Mesenchymal stem cell (in vitro differentiated cells and primary cell): ENCODE data around the gene FKBP2.

Experiments used
- DNase-seq: peaks from one replicate; pipeline ENCODE4 v3.0.0-alpha.2; 2013
- H2AFZ ChIP-seq: one replicate; pipeline ENCODE4 v1.6.1; 2013; ENCODE audit warnings: low read depth, mild to moderate bottlenecking, control low read depth, inconsistent platforms, low read length, moderate library complexity
- H2AK5ac ChIP-seq: 2 replicates; pipeline ENCODE4 v1.6.1; 2013; ENCODE audit warnings: low read length, moderate library complexity, mild to moderate bottlenecking, inconsistent platforms; ENCODE audit not compliant: severe bottlenecking
- H2BK120ac ChIP-seq: one replicate; pipeline ENCODE4 v1.6.1; 2013; ENCODE audit warnings: low read depth, mild to moderate bottlenecking, inconsistent platforms, low read length, moderate library complexity
- H2BK12ac ChIP-seq, 2 experiments: one replicate each; pipeline ENCODE4 v1.6.1; 2013; ENCODE audit warnings: inconsistent platforms in 2 of 2, low read length in 2 of 2, mild to moderate bottlenecking in 2 of 2, moderate library complexity in 2 of 2, control low read depth in 1 of 2
- H2BK15ac ChIP-seq: one replicate; pipeline ENCODE4 v1.6.1; 2013; ENCODE audit warnings: mild to moderate bottlenecking, low read depth, inconsistent platforms; ENCODE audit not compliant: poor library complexity, severe bottlenecking
- H2BK5ac ChIP-seq: 2 replicates; pipeline ENCODE4 v1.6.1; 2013; ENCODE audit warnings: low read depth, mild to moderate bottlenecking, low read length, control low read depth, inconsistent platforms; ENCODE audit not compliant: poor library complexity, severe bottlenecking
- H3K14ac ChIP-seq, 2 experiments: one replicate each; pipeline ENCODE4 v1.6.1; 2013; ENCODE audit warnings: inconsistent platforms in 2 of 2, low read length in 2 of 2, control low read depth in 1 of 2, mild to moderate bottlenecking in 1 of 2, moderate library complexity in 1 of 2
- H3K18ac ChIP-seq, 2 experiments: one replicate each; pipeline ENCODE4 v1.6.1; 2013; ENCODE audit warnings: inconsistent platforms in 2 of 2, low read length in 2 of 2, control low read depth in 1 of 2, low read depth in 1 of 2, mild to moderate bottlenecking in 1 of 2
- H3K23ac ChIP-seq, 2 experiments: one replicate each; pipeline ENCODE4 v1.6.1; 2013; ENCODE audit warnings: inconsistent platforms in 2 of 2, low read length in 2 of 2, mild to moderate bottlenecking in 2 of 2, moderate library complexity in 2 of 2, control low read depth in 1 of 2
- H3K27ac ChIP-seq: 2 replicates; pipeline ENCODE4 v1.5.1; 2013; ENCODE audit warnings: mild to moderate bottlenecking, moderate library complexity, low read length, control low read depth, inconsistent platforms; ENCODE audit not compliant: poor library complexity, severe bottlenecking
- H3K27me3 ChIP-seq, 2 experiments: 2 replicates each; pipeline versions ENCODE4 v1.6.1 to v1.7.0; 2013; ENCODE audit warnings: low read length in 2 of 2, mild to moderate bottlenecking in 2 of 2, moderate library complexity in 2 of 2, control low read depth in 1 of 2, inconsistent platforms in 1 of 2; ENCODE audit not compliant: control insufficient read depth in 1 of 2, insufficient read depth in 1 of 2
- H3K36me3 ChIP-seq, 2 experiments: 2 replicates each; pipeline versions ENCODE4 v1.6.1 to v1.7.0; 2013; ENCODE audit warnings: low read length in 2 of 2, control low read depth in 1 of 2, inconsistent platforms in 1 of 2, low read depth in 1 of 2, mild to moderate bottlenecking in 1 of 2; ENCODE audit not compliant: insufficient read depth in 2 of 2, control insufficient read depth in 1 of 2
- H3K4ac ChIP-seq, 2 experiments: one replicate each; pipeline ENCODE4 v1.6.1; 2013; ENCODE audit warnings: inconsistent platforms in 2 of 2, low read length in 2 of 2, mild to moderate bottlenecking in 2 of 2, moderate library complexity in 2 of 2, control low read depth in 1 of 2, low read depth in 1 of 2
- H3K4me1 ChIP-seq: 2 replicates; pipeline ENCODE4 v1.6.1; 2013; ENCODE audit warnings: low read depth, low read length, control low read depth; ENCODE audit not compliant: control insufficient read depth, insufficient read depth
- H3K4me2 ChIP-seq: 2 replicates; pipeline ENCODE4 v1.6.1; 2013; ENCODE audit warnings: low read length, mild to moderate bottlenecking, inconsistent platforms; ENCODE audit not compliant: poor library complexity, severe bottlenecking
- H3K4me3 ChIP-seq, 2 experiments: 2 replicates each; pipeline versions ENCODE4 v1.5.1 to v1.7.0; 2013; ENCODE audit warnings: low read length in 2 of 2, mild to moderate bottlenecking in 2 of 2, control low read depth in 1 of 2, low read depth in 1 of 2; ENCODE audit not compliant: insufficient read depth in 1 of 2
- H3K79me1 ChIP-seq: replicated peaks from 2 replicates; pipeline ENCODE4 v1.6.1; 2013; ENCODE audit warnings: mild to moderate bottlenecking, control low read depth, low read length, inconsistent platforms; ENCODE audit not compliant: poor library complexity, severe bottlenecking
- H3K9ac ChIP-seq: 2 replicates; pipeline ENCODE4 v1.7.0; 2013; ENCODE audit warnings: mild to moderate bottlenecking, low read length, moderate library complexity
- H3K9me3 ChIP-seq: 2 replicates; pipeline ENCODE4 v1.7.0; 2013; ENCODE audit warnings: mild to moderate bottlenecking, low read length; ENCODE audit not compliant: control insufficient read depth
- H4K8ac ChIP-seq: one replicate; pipeline ENCODE4 v1.6.1; 2013; ENCODE audit warnings: inconsistent platforms, mild to moderate bottlenecking, low read length, moderate library complexity
- H4K91ac ChIP-seq: one replicate; pipeline ENCODE4 v1.6.1; 2013; ENCODE audit warnings: mild to moderate bottlenecking, low read length, inconsistent platforms
- WGBS: methylation state at CpG from one replicate; pipeline ENCODE4 v1.1.7; 2013; ENCODE audit warnings: mixed read lengths; 5-methylcytosine and 5-hydroxymethylcytosine counted together

Gene FKBP2

DNA sequence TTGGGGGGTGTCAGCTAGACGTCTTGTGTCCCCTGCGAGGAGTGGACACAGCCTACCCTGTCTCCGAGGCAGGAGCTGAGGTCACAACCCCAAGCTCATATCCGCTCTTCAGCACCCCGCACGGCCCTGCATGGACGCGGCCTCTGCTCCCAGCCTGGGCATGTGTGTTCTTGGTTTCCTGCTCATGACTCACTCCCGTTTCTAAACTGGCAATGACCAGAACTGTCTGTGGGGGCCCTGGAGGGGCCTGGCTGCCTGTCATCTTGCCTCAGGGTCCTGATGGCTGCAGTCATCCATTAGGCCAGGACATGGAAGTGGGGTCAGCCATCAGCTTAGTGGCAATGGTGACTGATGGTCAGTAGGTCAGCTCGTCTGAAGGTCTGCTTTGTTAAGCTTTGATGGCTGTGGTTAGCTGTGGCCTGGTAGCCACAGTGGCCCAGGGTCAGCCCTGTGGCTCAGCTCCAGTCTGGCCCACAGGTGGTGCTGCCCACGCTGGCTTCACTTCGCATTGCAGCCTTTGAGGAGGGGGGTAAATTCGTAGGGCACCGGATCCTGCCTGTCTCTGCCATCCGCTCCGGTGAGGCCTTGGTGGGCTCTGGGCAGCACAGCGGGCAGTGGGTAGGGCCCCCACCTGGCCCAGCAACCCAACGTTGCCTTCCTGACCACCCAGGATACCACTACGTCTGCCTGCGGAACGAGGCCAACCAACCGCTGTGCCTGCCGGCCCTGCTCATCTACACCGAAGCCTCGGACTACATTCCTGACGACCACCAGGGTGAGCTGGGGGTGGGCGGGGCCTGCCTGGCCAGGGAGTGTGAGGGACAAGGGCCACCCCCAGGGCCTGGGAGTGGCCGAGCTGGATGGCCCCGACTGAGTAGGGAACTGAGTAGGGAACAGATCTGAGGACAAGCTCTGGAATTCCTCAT, 22.4 kb downstream of the FKBP2 start:
- 58% methylated on average over 28 of the region's 29 CpGs for WGBS
- H3K4me1 ChIP-seq = peaks cover 30% of the 10 kb centered on the region

DNA sequence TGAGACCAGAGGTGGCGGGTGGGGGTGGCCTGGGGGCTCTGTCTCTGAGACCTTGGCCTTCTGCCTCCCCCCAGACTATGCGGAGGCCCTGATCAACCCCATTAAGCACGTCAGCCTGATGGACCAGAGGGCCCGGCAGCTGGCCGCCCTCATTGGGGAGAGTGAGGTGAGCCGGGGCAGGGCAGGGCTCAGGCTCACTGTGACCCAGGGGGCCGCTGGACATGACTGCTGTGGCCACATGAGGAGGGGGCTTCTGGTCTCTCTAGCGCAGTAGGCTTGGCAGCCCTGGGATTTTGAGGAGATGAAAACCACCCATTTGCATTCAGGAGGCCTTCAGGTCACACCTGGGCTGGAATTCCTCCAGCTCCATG, 23.0 kb downstream of the FKBP2 start:
- Histone ChIP-seq H3K27me3 (no peaks in the 10 kb centered on the region), H3K36me3 (peaks cover 69 to 93% of the 10 kb centered on the region in 2 experiments), H4K91ac (peak overlapping the region; percentile 28), H3K4me1 (peaks cover 36% of the 10 kb centered on the region), H2BK5ac (no peak overlapping the region), H3K4me3 (no peak overlapping the region), H2BK12ac (peak overlapping the region in 1 of 2 experiments; percentile 32), H2BK120ac (no peak overlapping the region), H3K9me3 (no peaks in the 10 kb centered on the region), H3K4ac (no peak overlapping the region), H3K4me2 (no peak overlapping the region), H3K9ac (no peak overlapping the region), H3K23ac (no peak overlapping the region), H3K14ac (no peak overlapping the region), H2AK5ac (no peak overlapping the region), H3K79me1 (peaks cover 16% of the 10 kb centered on the region), H3K27ac (no peak overlapping the region), H2AFZ (no peak overlapping the region), H4K8ac (no peak overlapping the region), H2BK15ac (peak overlapping the region; percentile 12), H3K18ac (no peak overlapping the region)
- DNase-seq = no peak
- 96% methylated on average over 8 of the region's 8 CpGs for WGBS

More for the DNA sequence above, 22.4 kb downstream of the FKBP2 start:
- Histone ChIP-seq H3K36me3 (peaks cover 75 to 96% of the 10 kb centered on the region in 2 experiments), H2BK5ac (no peak overlapping the region), H2AK5ac (peak overlapping the region; percentile 68), H2BK12ac (peak overlapping the region; percentile 75), H3K23ac (peak overlapping the region in 1 of 2 experiments; percentile 60), H3K9me3 (no peaks in the 10 kb centered on the region), H4K8ac (peak overlapping the region; percentile 80), H3K14ac (peak overlapping the region in 1 of 2 experiments; percentile 88), H4K91ac (peak overlapping the region; percentile 85), H3K4ac (peak overlapping the region; percentile 70 to 71), H3K4me2 (no peak overlapping the region), H3K9ac (peak overlapping the region; percentile 1), H3K27me3 (no peaks in the 10 kb centered on the region), H2BK15ac (peak overlapping the region; percentile 34), H2BK120ac (peak overlapping the region; percentile 37), H2AFZ (no peak overlapping the region), H3K27ac (peak overlapping the region; percentile 66), H3K4me3 (no peak overlapping the region), H3K79me1 (peaks cover 19% of the 10 kb centered on the region), H3K18ac (peak overlapping the region; percentile 67 to 87)
- peak; percentile 84 for DNase-seq

DNA sequence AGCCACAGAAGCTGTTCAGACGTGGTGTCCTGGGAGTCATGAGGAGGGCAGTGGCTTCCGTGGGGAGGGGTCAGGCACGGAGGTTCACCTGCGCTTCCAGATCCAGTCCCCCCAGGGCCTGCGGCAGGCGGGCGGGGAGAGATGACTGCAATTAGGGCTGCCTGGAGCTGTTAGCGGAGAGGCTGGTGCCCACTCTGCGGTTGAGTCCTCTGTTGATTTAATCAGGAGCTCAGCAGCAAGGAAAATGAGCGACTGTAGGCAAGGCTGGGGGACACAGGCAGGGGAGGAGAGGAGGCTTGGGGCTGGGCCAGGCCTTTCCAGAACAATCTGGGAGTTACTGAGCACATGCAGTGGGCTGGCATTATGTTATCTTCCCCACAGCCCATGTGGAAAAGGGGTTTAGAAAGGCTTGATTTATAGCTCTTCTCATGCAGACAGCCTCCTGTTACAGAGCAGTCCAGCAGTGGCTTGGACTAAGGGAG, 23.5 kb downstream of the FKBP2 start:
- Histone ChIP-seq H2BK15ac (no peak overlapping the region), H3K9ac (no peak overlapping the region), H3K9me3 (no peaks in the 10 kb centered on the region), H3K23ac (no peak overlapping the region), H3K4me1 (peaks cover 35% of the 10 kb centered on the region), H2BK120ac (no peak overlapping the region), H3K18ac (no peak overlapping the region), H4K8ac (no peak overlapping the region), H3K36me3 (peaks cover 64 to 88% of the 10 kb centered on the region in 2 experiments), H3K4ac (no peak overlapping the region), H3K27ac (no peak overlapping the region), H3K27me3 (no peaks in the 10 kb centered on the region), H3K4me2 (no peak overlapping the region), H3K79me1 (peaks cover 16% of the 10 kb centered on the region), H2BK5ac (no peak overlapping the region), H4K91ac (no peak overlapping the region), H3K4me3 (no peak overlapping the region), H2BK12ac (peak overlapping the region in 1 of 2 experiments; percentile 29), H3K14ac (no peak overlapping the region), H2AFZ (no peak overlapping the region), H2AK5ac (no peak overlapping the region)
- WGBS = 92% methylated on average over 10 of the region's 10 CpGs
- DNase-seq = no peak
